Measurements from ENCODE around the gene SCYGR4. TPM values are rescaled to one million over a fixed set of nuclear protein-coding genes. Genes with fewer than 3 reads are reported as not detected.

The SCYGR4 gene
- total RNA-seq, 1 donor from 2014 or later: not detected

DNA sequence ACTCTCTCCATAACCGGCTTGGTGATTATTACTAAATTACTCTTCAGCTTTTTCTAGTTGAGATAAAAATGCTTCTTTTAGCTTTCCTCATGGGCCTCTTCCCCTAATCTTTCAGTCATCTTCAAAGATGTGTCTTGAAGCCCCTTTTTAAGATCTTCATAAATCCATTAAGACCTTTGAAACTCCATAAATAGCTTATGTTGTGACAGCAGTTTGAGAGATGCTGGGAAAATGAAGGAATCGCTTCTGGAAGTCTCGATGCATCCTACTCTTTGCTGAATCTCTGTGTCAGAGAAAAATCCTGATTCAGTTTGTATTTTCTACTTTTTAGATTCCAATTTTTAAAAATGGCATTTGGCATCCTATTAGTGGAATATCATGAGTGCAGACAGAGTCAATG lies 13.0 kb downstream of the SCYGR4 start:
- Mint-ChIP-seq H3K27me3 (ENCODE audit: low read depth) (peaks cover 3% of the 10 kb centered on the region), H3K4me1 (ENCODE audit: low read depth) (no peaks in the 10 kb centered on the region), H3K27ac (ENCODE audit: unreplicated experiment) (no peak overlapping the region), H3K9me3 (ENCODE audit: low read depth) (no peaks in the 10 kb centered on the region), H3K4me3 (ENCODE audit: unreplicated experiment) (no peak overlapping the region), H3K36me3 (ENCODE audit: low read depth) (no peaks in the 10 kb centered on the region)
- no peak for DNase-seq (ENCODE audit: low spot score)
- TF ChIP-seq, protein P1, sequence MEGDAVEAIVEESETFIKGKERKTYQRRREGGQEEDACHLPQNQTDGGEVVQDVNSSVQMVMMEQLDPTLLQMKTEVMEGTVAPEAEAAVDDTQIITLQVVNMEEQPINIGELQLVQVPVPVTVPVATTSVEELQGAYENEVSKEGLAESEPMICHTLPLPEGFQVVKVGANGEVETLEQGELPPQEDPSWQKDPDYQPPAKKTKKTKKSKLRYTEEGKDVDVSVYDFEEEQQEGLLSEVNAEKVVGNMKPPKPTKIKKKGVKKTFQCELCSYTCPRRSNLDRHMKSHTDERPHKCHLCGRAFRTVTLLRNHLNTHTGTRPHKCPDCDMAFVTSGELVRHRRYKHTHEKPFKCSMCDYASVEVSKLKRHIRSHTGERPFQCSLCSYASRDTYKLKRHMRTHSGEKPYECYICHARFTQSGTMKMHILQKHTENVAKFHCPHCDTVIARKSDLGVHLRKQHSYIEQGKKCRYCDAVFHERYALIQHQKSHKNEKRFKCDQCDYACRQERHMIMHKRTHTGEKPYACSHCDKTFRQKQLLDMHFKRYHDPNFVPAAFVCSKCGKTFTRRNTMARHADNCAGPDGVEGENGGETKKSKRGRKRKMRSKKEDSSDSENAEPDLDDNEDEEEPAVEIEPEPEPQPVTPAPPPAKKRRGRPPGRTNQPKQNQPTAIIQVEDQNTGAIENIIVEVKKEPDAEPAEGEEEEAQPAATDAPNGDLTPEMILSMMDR (IDR thresholded peaks at IDR 0.05): no peak

- H3K36me3 Mint-ChIP-seq (ENCODE audit: low read depth): no peaks in the 10 kb centered on the region
- no peaks in the 10 kb centered on the region for H3K9me3 Mint-ChIP-seq (ENCODE audit: low read depth)
- no peak overlapping the region for H3K27ac Mint-ChIP-seq (ENCODE audit: unreplicated experiment)
- H3K4me3 Mint-ChIP-seq (ENCODE audit: unreplicated experiment): no peak overlapping the region
- H3K4me1 Mint-ChIP-seq (ENCODE audit: low read depth): no peaks in the 10 kb centered on the region
- H3K27me3 Mint-ChIP-seq (ENCODE audit: low read depth): peaks cover 3% of the 10 kb centered on the region
- TF ChIP-seq, protein P1 (IDR thresholded peaks at IDR 0.05): no peak
- DNase-seq (ENCODE audit: low spot score): no peak
Measured at GRCh38 chr2:227632827-227633226, 15.5 kb downstream of the SCYGR4 start.

- no peaks in the 10 kb centered on the region for H3K9me3 Mint-ChIP-seq (ENCODE audit: low read depth)
- H3K27ac Mint-ChIP-seq (ENCODE audit: unreplicated experiment): no peak overlapping the region
- TF ChIP-seq, protein P1 (IDR thresholded peaks at IDR 0.05): no peak
- peaks cover 1% of the 10 kb centered on the region for H3K36me3 Mint-ChIP-seq (ENCODE audit: low read depth)
- H3K4me3 Mint-ChIP-seq (ENCODE audit: unreplicated experiment): no peak overlapping the region
- peaks cover 4% of the 10 kb centered on the region for H3K27me3 Mint-ChIP-seq (ENCODE audit: low read depth)
- no peaks in the 10 kb centered on the region for H3K4me1 Mint-ChIP-seq (ENCODE audit: low read depth)
- DNase-seq (ENCODE audit: low spot score): no peak
Measured at GRCh38 chr2:227634201-227634600, 16.9 kb downstream of the SCYGR4 start.

DNA sequence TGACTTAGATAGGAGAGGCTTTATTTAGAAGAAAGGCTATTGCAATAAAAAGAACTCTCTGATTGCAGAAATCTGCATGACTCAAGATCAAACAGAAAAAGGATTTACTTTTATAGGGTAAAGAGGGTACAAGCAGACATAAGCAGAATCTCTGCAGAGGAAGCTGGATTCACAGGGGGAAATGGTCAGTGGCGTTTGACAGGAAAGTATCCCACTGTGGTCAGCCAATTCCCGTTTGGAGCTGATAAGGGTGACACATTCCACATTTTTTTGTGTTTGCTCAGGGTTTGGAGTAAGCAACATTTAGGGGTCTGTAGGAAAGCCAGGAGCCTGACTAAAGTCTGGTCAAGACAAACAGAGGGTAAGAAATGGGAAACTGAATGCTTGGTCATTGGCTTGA lies 25.4 kb downstream of the SCYGR4 start:
- Mint-ChIP-seq H3K27ac (ENCODE audit: unreplicated experiment) (no peak overlapping the region), H3K36me3 (ENCODE audit: low read depth) (peaks cover 1% of the 10 kb centered on the region)
- no peak for DNase-seq (ENCODE audit: low spot score)

DNA sequence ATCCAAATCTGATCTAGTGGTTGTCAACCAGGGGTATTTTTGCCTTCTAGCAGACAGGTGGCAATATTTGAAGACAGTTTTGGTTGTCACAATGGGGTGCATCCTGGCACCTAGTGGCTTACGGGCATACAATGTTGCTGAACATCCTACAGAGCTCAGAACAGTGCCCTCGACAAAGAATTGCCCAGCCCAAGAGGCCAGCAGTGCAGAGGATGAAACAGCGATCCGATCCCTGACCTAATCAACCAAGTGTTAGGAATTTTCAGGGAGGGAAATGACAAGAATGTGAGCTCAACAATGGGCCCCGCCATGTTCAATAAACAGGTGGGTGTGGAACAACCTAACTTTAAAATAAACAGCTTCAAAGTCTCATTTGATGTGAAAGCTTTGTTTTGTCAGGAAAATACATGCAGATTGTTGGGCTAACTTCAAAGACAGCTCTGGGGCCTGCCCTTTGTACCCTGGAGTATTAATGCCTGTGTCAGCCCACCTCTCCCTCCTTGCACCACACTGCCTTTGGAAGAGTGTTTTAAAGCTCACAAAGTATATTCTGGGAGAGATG lies 26.8 kb downstream of the SCYGR4 start:
- peaks cover 5% of the 10 kb centered on the region for H3K27me3 Mint-ChIP-seq (ENCODE audit: low read depth)
- no peak overlapping the region for H3K27ac Mint-ChIP-seq (ENCODE audit: unreplicated experiment)
- TF ChIP-seq, protein P1 (IDR thresholded peaks at IDR 0.05): no peak
- no peak overlapping the region for H3K4me3 Mint-ChIP-seq (ENCODE audit: unreplicated experiment)
- peaks cover under 1% of the 10 kb centered on the region for H3K9me3 Mint-ChIP-seq (ENCODE audit: low read depth)
- no peaks in the 10 kb centered on the region for H3K36me3 Mint-ChIP-seq (ENCODE audit: low read depth)
- no peak for DNase-seq (ENCODE audit: low spot score)
- no peaks in the 10 kb centered on the region for H3K4me1 Mint-ChIP-seq (ENCODE audit: low read depth)

More for the DNA sequence above, 25.4 kb downstream of the SCYGR4 start:
- Mint-ChIP-seq H3K4me3 (ENCODE audit: unreplicated experiment) (no peak overlapping the region), H3K4me1 (ENCODE audit: low read depth) (no peaks in the 10 kb centered on the region), H3K9me3 (ENCODE audit: low read depth) (no peaks in the 10 kb centered on the region), H3K27me3 (ENCODE audit: low read depth) (peaks cover 6% of the 10 kb centered on the region)
- TF ChIP-seq, protein P1 (IDR thresholded peaks at IDR 0.05): no peak
